Neutrophil (primary cell): ENCODE results near the gene PRXL2B.
"Not testable (repeated sequence)": the region's sequence is repeated elsewhere in the genome, so short reads cannot be mapped to it uniquely, and the experiment has no call there.

Experiments used
- H3K27ac ChIP-seq: fragments of 200-600 bp; sonication (generic); 2 replicates; pipeline ENCODE4 v1.5.1; 2016; ENCODE audit warnings: mild to moderate bottlenecking, moderate library complexity
- H3K27me3 ChIP-seq: fragments of 200-600 bp; sonication (generic); 2 replicates; pipeline ENCODE4 v1.6.0; 2016; ENCODE audit warnings: mild to moderate bottlenecking
- H3K36me3 ChIP-seq: fragments of 200-600 bp; sonication (generic); 2 replicates; pipeline ENCODE4 v1.5.1; 2017
- H3K4me1 ChIP-seq, 2 experiments: fragments of 200-600 bp in 1 of 2; sonication (generic) in 1 of 2; 1 replicate in 1 of 2; 2 replicates in 1 of 2; pipeline versions ENCODE4 v1.5.1 to v1.6.1; 2013 to 2016; ENCODE audit warnings: low read depth in 1 of 2, low read length in 1 of 2, mild to moderate bottlenecking in 1 of 2, moderate library complexity in 1 of 2; ENCODE audit not compliant: control insufficient read depth in 1 of 2, insufficient read depth in 1 of 2
- H3K4me3 ChIP-seq, 2 experiments: fragments of 200-600 bp in 1 of 2; sonication (generic) in 1 of 2; 1 replicate in 1 of 2; 2 replicates in 1 of 2; pipeline ENCODE4 v1.5.1; 2013 to 2016; ENCODE audit warnings: low read depth in 1 of 2, low read length in 1 of 2, mild to moderate bottlenecking in 1 of 2, moderate library complexity in 1 of 2
- H3K9me3 ChIP-seq: fragments of 200-600 bp; sonication (generic); 2 replicates; pipeline ENCODE4 v1.5.1; 2016
- CTCF ChIP-seq: fragments of 200-600 bp; sonication (generic); IDR thresholded peaks from 2 replicates; pipeline ENCODE4 v1.5.1; 2016; ENCODE audit warnings: antibody characterized with exemption

PRXL2B gene

GRCh38 chr1:2623571-2624337 lies 37.2 kb downstream of the PRXL2B start:
- no peak for TF ChIP-seq CTCF
- H3K27me3 ChIP-seq = peaks cover 81% of the 10 kb centered on the region
- H3K27ac ChIP-seq = no peak overlapping the region
- H3K4me3 ChIP-seq = no peak overlapping the region
- no peaks in the 10 kb centered on the region for H3K4me1 ChIP-seq
- no peaks in the 10 kb centered on the region for H3K36me3 ChIP-seq
- H3K9me3 ChIP-seq = no peaks in the 10 kb centered on the region

GRCh38 chr1:2624735-2625300 lies 38.2 kb downstream of the PRXL2B start:
- no peaks in the 10 kb centered on the region for H3K4me1 ChIP-seq
- H3K27me3 ChIP-seq = peaks cover 92% of the 10 kb centered on the region
- H3K4me3 ChIP-seq = no peak overlapping the region
- no peaks in the 10 kb centered on the region for H3K9me3 ChIP-seq
- no peak overlapping the region for H3K27ac ChIP-seq
- no peak for TF ChIP-seq CTCF
- H3K36me3 ChIP-seq = no peaks in the 10 kb centered on the region

DNA sequence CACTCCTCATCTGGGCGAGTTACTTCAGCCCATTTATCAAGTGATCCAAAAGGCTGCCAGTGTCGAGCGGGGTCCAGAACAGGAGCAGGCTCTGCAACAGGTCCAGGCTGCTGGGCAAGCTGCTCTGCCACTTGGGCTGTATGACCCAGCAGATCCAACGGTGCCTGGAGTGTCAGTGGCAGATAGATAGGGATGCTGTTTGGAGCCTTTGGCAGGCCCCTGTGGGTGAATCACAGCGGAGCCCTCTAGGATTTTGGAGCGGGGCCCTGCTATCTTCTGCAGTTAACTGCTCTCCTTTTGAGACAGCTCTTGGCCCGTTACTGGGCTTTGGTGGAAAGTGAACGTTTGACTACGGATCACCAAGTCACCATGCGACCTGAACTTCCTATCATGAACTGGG lies 38.7 kb downstream of the PRXL2B start:
- peaks cover 93% of the 10 kb centered on the region for H3K27me3 ChIP-seq
- no peaks in the 10 kb centered on the region for H3K4me1 ChIP-seq
- H3K9me3 ChIP-seq = no peaks in the 10 kb centered on the region
- TF ChIP-seq CTCF = no peak
- no peak overlapping the region for H3K4me3 ChIP-seq
- no peaks in the 10 kb centered on the region for H3K36me3 ChIP-seq
- H3K27ac ChIP-seq = no peak overlapping the region

DNA sequence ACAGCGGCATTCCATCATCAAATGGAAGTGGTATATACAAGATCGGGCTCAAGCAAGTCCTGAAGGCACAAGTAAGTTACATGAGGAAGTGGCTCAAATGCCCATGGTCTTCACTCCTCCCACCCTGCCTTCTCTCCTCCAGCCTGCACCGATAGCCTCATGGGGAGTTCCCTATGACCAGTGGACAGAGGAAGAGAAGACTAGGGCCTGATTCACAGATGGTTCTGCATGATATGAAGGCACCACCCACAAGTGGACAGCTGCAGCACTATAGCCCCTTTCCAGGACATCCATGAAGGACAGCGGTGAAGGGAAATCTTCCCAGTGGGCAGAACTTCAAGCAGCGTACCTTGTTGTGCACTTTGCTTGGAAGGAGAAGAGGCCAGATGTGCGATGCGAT lies 39.2 kb downstream of the PRXL2B start:
- not testable (repeated sequence) for H3K4me3 ChIP-seq, H3K27ac ChIP-seq, H3K9me3 ChIP-seq, H3K4me1 ChIP-seq, H3K36me3 ChIP-seq
- peaks cover 94% of the 10 kb centered on the region for H3K27me3 ChIP-seq

- Histone ChIP-seq H3K9me3 (no peaks in the 10 kb centered on the region), H3K36me3 (no peaks in the 10 kb centered on the region), H3K4me1 (no peaks in the 10 kb centered on the region), H3K4me3 (no peak overlapping the region), H3K27me3 (peaks cover 98% of the 10 kb centered on the region), H3K27ac (no peak overlapping the region)
- no peak for TF ChIP-seq CTCF
These were observed 41.2 kb downstream of the PRXL2B start for GRCh38 chr1:2627746-2628145.

- Histone ChIP-seq H3K27me3 (peaks cover 93% of the 10 kb centered on the region), H3K4me3 (no peak overlapping the region)
These were observed 41.8 kb downstream of the PRXL2B start for GRCh38 chr1:2628191-2628932.

More at GRCh38 chr1:2628191-2628932, 41.8 kb downstream of the PRXL2B start:
- Histone ChIP-seq H3K36me3 (no peaks in the 10 kb centered on the region), H3K27ac (no peak overlapping the region), H3K9me3 (no peaks in the 10 kb centered on the region), H3K4me1 (no peaks in the 10 kb centered on the region)
- TF ChIP-seq CTCF = no peak
